ENCODE measurements around the gene EXOSC1. TPM values are rescaled to one million over a fixed set of nuclear protein-coding genes. Genes with fewer than 3 reads are reported as not detected.
"Not testable (repeated sequence)": the region's sequence is repeated elsewhere in the genome, so short reads cannot be mapped to it uniquely, and the experiment has no call there.

EXOSC1 gene
- total and polyA plus RNA-seq, 5 donors = 19.8 to 35.2 (median 21.2) TPM

DNA sequence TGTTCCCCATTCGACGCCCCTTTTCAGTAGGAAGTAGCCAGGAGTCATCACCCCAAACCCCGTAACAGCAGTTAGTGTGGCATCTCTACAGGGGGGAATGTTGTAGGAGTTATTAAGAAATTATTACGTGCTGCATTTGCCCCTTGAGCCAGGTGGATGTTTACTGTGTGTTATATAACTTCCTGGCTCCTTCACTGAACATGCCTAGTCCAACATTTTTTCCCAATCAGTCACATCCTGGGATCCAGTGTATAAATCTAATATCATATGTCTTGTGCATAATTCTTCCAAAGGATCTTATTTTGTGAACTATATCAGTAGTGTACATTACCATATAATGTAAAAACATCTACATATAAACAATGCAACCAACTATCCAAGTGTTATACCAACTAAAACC is 33.6 kb upstream of the EXOSC1 start:
- 91% methylated on average over 4 of the region's 4 CpGs for WGBS
- H3K27ac ChIP-seq (ENCODE audit: low read length); intact Hi-C loops (cut with DNase I); ATAC-seq; H3K4me1 ChIP-seq (ENCODE audit: control insufficient read depth, insufficient read depth, low read length); H3K9me3 ChIP-seq (ENCODE audit: control insufficient read depth, low read length); H3K27me3 ChIP-seq (ENCODE audit: control insufficient read depth, insufficient read depth); DNase-seq; H3K4me3 ChIP-seq (ENCODE audit: low read length): not testable (repeated sequence)

DNA sequence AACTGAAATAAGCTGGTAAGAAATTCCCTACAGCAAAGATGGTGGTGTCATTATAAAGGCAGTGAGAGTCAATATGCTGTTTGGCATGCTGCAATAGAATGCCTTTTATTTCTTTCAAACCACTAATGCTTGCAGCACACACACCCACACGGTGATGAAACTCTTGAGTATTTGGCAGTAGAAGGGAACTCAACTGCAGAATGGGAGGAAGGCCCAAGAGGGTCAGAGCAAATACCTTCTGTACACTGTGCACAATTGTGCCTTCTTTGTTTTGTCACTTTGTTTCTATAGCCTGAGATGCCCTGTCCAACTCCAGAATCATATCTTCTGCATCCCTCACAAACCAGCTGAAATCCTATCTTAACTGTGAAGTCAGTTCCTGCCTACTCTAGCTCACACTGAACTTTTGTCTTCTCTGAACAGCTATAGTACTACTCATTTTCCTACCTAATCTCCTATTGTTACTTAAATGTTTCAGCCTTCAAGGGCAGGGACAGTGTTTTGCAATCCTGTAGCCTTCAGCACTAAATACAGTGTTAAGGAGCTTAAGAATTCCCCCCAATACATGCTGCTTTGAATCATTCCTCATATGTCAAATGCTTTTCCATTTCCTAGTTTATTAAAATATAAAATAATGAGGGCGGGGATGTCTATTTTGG is 30.3 kb upstream of the EXOSC1 start:
- Histone ChIP-seq H3K27me3 (ENCODE audit: control insufficient read depth, insufficient read depth) (no peaks in the 10 kb centered on the region), H3K9me3 (ENCODE audit: control insufficient read depth, low read length) (no peaks in the 10 kb centered on the region), H3K4me3 (ENCODE audit: low read length) (no peak overlapping the region), H3K4me1 (ENCODE audit: control insufficient read depth, insufficient read depth, low read length) (peaks cover 3% of the 10 kb centered on the region), H3K27ac (ENCODE audit: low read length) (no peak overlapping the region)
- WGBS = 67% methylated on average over 2 of the region's 2 CpGs
- ATAC-seq (peak; percentile 63 to 71), DNase-seq (no peak)
- intact Hi-C loops (cut with DNase I) = no loop called here

DNA sequence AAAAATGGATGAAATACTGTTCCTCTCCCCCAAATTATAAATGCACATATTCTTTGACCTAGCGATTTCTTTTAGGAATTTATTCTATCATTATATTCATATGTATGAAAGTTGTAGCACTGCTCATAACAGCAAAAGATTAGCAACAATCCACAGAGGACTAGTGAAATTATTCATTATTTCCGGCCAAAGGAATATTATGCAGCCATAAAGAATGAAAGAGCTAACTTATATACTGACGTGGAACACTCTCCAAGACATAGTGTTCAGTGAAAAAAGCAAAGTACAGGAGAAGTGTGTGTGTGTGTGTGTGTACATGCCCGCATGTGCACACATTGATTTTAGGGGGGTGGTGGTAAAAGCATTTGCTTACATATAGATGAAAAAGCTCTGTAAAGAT is 29.1 kb upstream of the EXOSC1 start:
- Histone ChIP-seq H3K27me3 (ENCODE audit: control insufficient read depth, insufficient read depth) (no peaks in the 10 kb centered on the region), H3K4me1 (ENCODE audit: control insufficient read depth, insufficient read depth, low read length) (peaks cover 3% of the 10 kb centered on the region), H3K4me3 (ENCODE audit: low read length) (no peak overlapping the region), H3K27ac (ENCODE audit: low read length) (no peak overlapping the region), H3K9me3 (ENCODE audit: control insufficient read depth, low read length) (no peaks in the 10 kb centered on the region)
- intact Hi-C loops (cut with DNase I) = no loop called here
- WGBS = 97% methylated on average over 4 of the region's 4 CpGs
- DNase-seq (no peak), ATAC-seq (no peak)

DNA sequence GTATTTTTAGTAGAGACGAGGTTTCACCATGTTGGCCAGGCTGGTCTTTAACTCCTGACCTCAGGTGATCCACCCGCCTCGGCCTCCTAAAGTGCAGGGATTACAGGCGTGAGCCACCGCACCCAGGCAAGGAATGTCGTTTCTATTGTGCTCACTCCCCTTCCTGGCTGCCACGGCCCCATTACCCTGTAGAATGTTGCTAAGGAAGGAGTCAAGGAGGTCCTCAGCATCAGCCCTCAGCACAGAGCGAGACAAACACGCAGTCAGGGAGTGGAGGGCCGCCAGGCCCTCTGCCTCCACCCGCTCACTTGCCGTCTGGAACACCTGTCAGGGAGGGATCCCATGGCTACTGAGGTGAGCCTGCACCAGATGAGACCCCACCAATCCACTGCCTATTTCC is 23.0 kb upstream of the EXOSC1 start:
- ATAC-seq; H3K9me3 ChIP-seq (ENCODE audit: control insufficient read depth, low read length); H3K27me3 ChIP-seq (ENCODE audit: control insufficient read depth, insufficient read depth); H3K4me3 ChIP-seq (ENCODE audit: low read length); H3K4me1 ChIP-seq (ENCODE audit: control insufficient read depth, insufficient read depth, low read length); H3K27ac ChIP-seq (ENCODE audit: low read length); DNase-seq: not testable (repeated sequence)
- intact Hi-C loops (cut with DNase I) = loop anchor here in 1 of 4 donors (10.0 kb wide), 1 partner anchor 86 kb away; no protein-coding TSS in a partner anchor
- 96% methylated on average over 12 of the region's 12 CpGs for WGBS

DNA sequence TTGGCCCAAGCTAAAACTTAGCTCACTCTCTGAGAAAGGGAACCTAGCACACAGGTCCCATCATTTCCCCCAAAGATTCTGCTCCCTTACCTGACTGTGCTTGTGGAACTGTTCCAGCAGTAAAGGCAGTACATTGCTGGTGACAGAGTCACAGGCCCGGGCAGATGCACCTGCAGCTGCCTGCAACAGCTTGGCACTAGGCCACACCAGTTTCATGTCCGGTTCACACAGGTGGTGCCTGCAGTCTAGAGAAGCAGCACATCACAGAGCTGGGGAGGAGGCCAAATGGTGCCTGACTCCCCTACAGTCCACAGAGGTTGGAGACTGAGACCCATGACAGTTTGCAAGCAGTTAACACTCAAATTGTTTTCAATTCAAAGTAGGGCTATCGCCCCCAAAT is 22.4 kb upstream of the EXOSC1 start:
- 83% methylated on average over 3 of the region's 3 CpGs for WGBS
- peaks cover 6% of the 10 kb centered on the region for H3K4me1 ChIP-seq (ENCODE audit: control insufficient read depth, insufficient read depth, low read length)
- no peaks in the 10 kb centered on the region for H3K27me3 ChIP-seq (ENCODE audit: control insufficient read depth, insufficient read depth)
- intact Hi-C loops (cut with DNase I) = loop anchor here in 1 of 4 donors (10.0 kb wide), 1 partner anchor 87 kb away; no protein-coding TSS in a partner anchor
- H3K27ac ChIP-seq (ENCODE audit: low read length) = no peak overlapping the region
- ATAC-seq (no peak), DNase-seq (no peak)
- H3K4me3 ChIP-seq (ENCODE audit: low read length) = no peak overlapping the region
- H3K9me3 ChIP-seq (ENCODE audit: control insufficient read depth, low read length) = no peaks in the 10 kb centered on the region

DNA sequence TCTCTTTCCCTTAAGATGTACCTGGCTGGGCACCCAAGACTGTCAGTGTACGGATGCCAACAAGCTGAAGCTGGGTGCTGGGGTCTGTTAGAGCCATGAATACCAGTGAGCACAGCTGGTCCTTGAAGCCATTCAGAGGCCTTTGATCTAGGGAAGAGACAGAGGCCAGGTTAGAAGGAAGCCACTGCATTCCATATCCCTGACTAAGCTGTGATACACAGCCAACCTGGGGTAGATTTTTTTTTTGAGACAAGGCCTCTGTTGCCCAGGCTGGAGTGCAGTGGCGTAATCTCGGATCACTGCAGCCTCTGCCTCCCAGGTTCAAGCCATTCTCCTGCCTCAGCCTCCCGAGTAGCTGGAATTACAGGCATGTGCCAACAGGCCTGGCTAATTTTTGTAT is 20.9 kb upstream of the EXOSC1 start:
- Histone ChIP-seq H3K4me1 (ENCODE audit: control insufficient read depth, insufficient read depth, low read length) (peaks cover 6% of the 10 kb centered on the region), H3K9me3 (ENCODE audit: control insufficient read depth, low read length) (no peaks in the 10 kb centered on the region), H3K4me3 (ENCODE audit: low read length) (no peak overlapping the region), H3K27ac (ENCODE audit: low read length) (no peak overlapping the region), H3K27me3 (ENCODE audit: control insufficient read depth, insufficient read depth) (no peaks in the 10 kb centered on the region)
- ATAC-seq (no peak), DNase-seq (no peak)
- intact Hi-C loops (cut with DNase I) = loop anchor here in 1 of 4 donors (10.0 kb wide), 1 partner anchor 88 kb away; no protein-coding TSS in a partner anchor
- 90% methylated on average over 4 of the region's 4 CpGs for WGBS

DNA sequence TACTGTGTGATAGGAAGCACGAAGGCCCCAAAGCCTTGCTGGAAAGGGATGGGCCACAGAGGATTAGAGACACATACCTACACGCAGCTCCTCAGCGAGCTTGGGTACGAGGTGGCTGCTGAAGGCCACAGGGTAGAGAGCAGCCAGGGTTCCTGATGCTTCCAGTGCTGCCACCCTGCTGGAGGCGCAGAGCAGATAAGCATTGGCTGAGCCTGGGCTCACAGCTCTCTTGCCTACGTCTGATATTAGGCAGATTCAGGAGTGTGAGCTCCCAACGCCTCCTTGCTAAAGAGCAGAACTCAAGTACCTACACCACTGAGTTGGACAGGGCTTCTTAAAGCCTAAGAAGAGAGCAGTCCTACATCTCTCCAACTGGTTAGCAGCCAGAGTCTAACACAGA is 20.2 kb upstream of the EXOSC1 start:
- H3K9me3 ChIP-seq (ENCODE audit: control insufficient read depth, low read length) = no peaks in the 10 kb centered on the region
- ATAC-seq (peak in 1 of 2 donors; percentile 37), DNase-seq (no peak)
- peak overlapping the region; percentile 45 for H3K27ac ChIP-seq (ENCODE audit: low read length)
- intact Hi-C loops (cut with DNase I) = loop anchor here in 1 of 4 donors (10.0 kb wide), 1 partner anchor 89 kb away; no protein-coding TSS in a partner anchor
- no peak overlapping the region for H3K4me3 ChIP-seq (ENCODE audit: low read length)
- H3K4me1 ChIP-seq (ENCODE audit: control insufficient read depth, insufficient read depth, low read length) = peaks cover 6% of the 10 kb centered on the region
- 77% methylated on average over 7 of the region's 7 CpGs for WGBS
- no peaks in the 10 kb centered on the region for H3K27me3 ChIP-seq (ENCODE audit: control insufficient read depth, insufficient read depth)

DNA sequence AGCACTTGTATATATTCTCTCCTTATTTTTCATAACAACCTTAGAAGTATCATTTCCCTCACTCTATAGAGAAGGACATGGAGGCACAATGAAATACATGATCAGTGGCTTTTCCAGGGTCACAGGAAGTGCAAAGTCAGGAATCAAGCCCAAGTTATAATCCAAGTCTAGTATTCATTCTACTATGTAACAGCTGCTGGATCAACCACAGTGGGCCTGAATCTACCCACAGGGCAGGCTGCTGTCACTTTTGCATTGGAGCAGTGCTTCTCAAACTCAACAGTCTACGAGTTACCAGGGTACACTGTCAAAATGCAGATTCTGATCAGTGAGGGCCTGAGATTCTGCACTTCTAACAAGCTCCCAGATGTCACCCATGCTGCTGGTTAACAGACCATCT is 18.4 kb upstream of the EXOSC1 start:
- intact Hi-C loops (cut with DNase I) = loop anchor here (5.0 to 10.0 kb wide), 2 partner anchors 88 to 91 kb away; no protein-coding TSS in a partner anchor
- Histone ChIP-seq H3K9me3 (ENCODE audit: control insufficient read depth, low read length) (no peaks in the 10 kb centered on the region), H3K27me3 (ENCODE audit: control insufficient read depth, insufficient read depth) (no peaks in the 10 kb centered on the region), H3K27ac (ENCODE audit: low read length) (no peak overlapping the region), H3K4me1 (ENCODE audit: control insufficient read depth, insufficient read depth, low read length) (peaks cover 6% of the 10 kb centered on the region), H3K4me3 (ENCODE audit: low read length) (no peak overlapping the region)
- DNase-seq (no peak), ATAC-seq (peak in 1 of 2 donors; percentile 4)
- WGBS = 76% methylated on average over 1 of the region's 1 CpG

DNA sequence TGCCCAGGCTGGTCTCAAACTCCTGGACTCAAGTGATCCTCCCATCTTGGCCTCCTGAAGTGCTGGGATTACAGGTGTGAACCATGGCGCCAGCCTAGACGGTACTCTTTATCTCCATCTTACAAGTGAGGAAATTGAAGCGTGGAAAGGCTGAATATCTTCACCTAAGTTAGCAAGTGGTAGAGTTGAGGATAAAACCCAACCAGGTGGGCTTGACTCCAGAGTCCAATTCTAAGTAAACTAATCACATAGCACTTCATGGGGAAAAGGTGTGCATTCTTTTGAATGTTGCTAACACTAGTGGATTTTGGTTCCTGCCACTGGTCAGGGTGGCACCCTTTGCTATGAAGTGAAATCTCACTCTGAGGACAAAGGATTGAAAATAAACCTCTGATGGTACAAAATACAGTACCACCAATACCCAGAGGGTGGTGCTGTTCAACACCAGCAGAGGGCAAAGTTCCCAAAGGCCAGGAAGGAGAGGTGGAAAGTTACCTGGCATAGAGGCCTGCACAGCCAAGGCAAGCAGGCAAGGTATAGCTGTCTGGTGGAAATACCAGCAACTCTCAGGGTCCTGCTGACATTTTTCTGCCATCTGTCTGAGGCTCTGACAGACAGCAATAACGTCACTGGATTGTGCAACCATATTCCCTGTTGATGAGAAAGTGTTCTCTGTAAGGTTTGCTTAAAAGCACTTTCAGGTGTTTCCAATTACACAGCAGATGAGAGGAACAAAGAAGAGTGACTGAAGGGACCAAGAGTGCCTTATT is 17.7 kb upstream of the EXOSC1 start:
- H3K27me3 ChIP-seq (ENCODE audit: control insufficient read depth, insufficient read depth) = no peaks in the 10 kb centered on the region
- no peak overlapping the region for H3K4me3 ChIP-seq (ENCODE audit: low read length)
- H3K9me3 ChIP-seq (ENCODE audit: control insufficient read depth, low read length) = no peaks in the 10 kb centered on the region
- no peak overlapping the region for H3K27ac ChIP-seq (ENCODE audit: low read length)
- DNase-seq = no peak
- 71% methylated on average over 4 of the region's 4 CpGs for WGBS
- intact Hi-C loops (cut with DNase I) = loop anchor here (5.0 to 10.0 kb wide), 2 partner anchors 89 to 91 kb away; no protein-coding TSS in a partner anchor
- ATAC-seq = peak; percentile 42 to 46
- peaks cover 6% of the 10 kb centered on the region for H3K4me1 ChIP-seq (ENCODE audit: control insufficient read depth, insufficient read depth, low read length)

DNA sequence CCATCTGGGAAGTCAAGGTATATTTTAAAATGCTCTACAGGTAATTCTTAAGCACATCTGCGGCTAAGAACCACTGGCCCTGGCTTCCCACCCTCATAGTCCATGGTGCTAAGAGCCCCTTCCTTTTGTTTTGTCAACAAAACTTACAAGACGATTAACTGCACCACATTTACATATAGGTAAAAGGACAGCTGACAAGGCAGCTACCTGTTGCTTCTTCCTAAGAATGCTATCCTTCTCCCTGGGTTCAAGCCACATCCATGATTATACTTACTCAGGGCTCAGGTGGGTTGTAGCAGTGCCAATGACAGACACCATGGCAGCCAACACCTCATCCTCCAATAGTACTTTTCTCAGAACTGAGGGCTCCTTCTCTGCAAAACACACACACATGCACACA is 16.5 kb upstream of the EXOSC1 start:
- Histone ChIP-seq H3K9me3 (ENCODE audit: control insufficient read depth, low read length) (no peaks in the 10 kb centered on the region), H3K27ac (ENCODE audit: low read length) (no peak overlapping the region), H3K27me3 (ENCODE audit: control insufficient read depth, insufficient read depth) (no peaks in the 10 kb centered on the region), H3K4me3 (ENCODE audit: low read length) (no peak overlapping the region), H3K4me1 (ENCODE audit: control insufficient read depth, insufficient read depth, low read length) (peaks cover 6% of the 10 kb centered on the region)
- 89% methylated on average over 2 of the region's 2 CpGs for WGBS
- no peak for ATAC-seq
- intact Hi-C loops (cut with DNase I) = loop anchor here (5.0 to 10.0 kb wide), 2 partner anchors 90 to 92 kb away; no protein-coding TSS in a partner anchor
- no peak for DNase-seq

DNA sequence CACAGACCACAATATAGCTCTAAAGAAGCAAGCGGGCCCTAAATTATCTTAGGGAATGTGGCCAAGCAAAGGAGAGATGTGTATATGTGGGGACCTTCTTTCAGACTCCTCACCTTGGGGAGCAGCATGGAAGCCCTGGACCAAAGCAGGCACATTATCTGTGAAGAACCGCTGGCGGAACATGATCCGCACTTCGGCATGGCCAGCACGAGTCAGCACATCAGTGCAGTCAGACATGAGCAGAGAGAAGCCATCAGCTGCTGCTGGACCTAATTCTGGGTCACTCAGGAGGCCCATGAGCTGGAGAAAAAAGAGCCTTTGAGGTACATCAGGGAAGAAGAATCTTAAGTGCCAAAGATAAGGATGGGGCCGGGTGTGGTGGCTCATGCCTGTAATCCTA is 14.1 kb upstream of the EXOSC1 start:
- 71% methylated on average over 7 of the region's 7 CpGs for whole genome bisulfite sequencing

More for the DNA sequence above, 14.1 kb upstream of the EXOSC1 start:
- Histone ChIP-seq H3K9me3 (ENCODE audit: control insufficient read depth, low read length) (no peaks in the 10 kb centered on the region), H3K27me3 (ENCODE audit: control insufficient read depth, insufficient read depth) (no peaks in the 10 kb centered on the region), H3K4me3 (ENCODE audit: low read length) (no peak overlapping the region), H3K27ac (ENCODE audit: low read length) (no peak overlapping the region), H3K4me1 (ENCODE audit: control insufficient read depth, insufficient read depth, low read length) (no peaks in the 10 kb centered on the region)
- intact Hi-C loops (cut with DNase I) = loop anchor here (5.0 to 10.0 kb wide), 2 partner anchors 92 to 95 kb away; no protein-coding TSS in a partner anchor
- DNase-seq (no peak), ATAC-seq (no peak)
